Dermis microvascular lymphatic vessel endothelial cell (primary cell): Measurements from ENCODE around the gene KHK. TPM values are rescaled to one million over a fixed set of nuclear protein-coding genes. Genes with fewer than 3 reads are reported as not detected.

ENCODE experiments used
- DNase-seq, 2 donors: peaks; one replicate each; pipeline versions ENCODE4 v3.0.0 to v3.0.0-alpha.2; 2010; ENCODE audit warnings: low read depth in 2 of 2
- total RNA-seq: library from RNA; depleted of rRNA; stranded (reverse); fragments of >200 nt; gene quantifications from 2 replicates; pipeline ENCODE4 v1.2.1, GENCODE V29; 2014

Gene KHK
- total RNA-seq, result 3.0 and 3.2 TPM in 2 replicates

- DNase-seq, result no peak
Measured at GRCh38 chr2:27086724-27087593, at the start of gene KHK. Gene KHK (plus strand): TSS chr2:27086772. CDS start chr2:27087260, 488 bp downstream.

- no peak for DNase-seq
Measured at GRCh38 chr2:27038012-27038411, 48.6 kb upstream of the KHK start.

GRCh38 chr2:27038631-27039339 is 47.8 kb upstream of the KHK start:
- DNase-seq, result no peak

GRCh38 chr2:27039426-27039825 is 47.1 kb upstream of the KHK start:
- DNase-seq, result no peak

- DNase-seq, result no peak
Measured at GRCh38 chr2:27039871-27040270, 46.7 kb upstream of the KHK start.

GRCh38 chr2:27040282-27040681 is 46.3 kb upstream of the KHK start:
- no peak for DNase-seq

- DNase-seq, result no peak
Measured at GRCh38 chr2:27041752-27042151, 44.8 kb upstream of the KHK start.

- DNase-seq, result peak in 1 of 2 donors; percentile 20
Measured at GRCh38 chr2:27042159-27042661, 44.4 kb upstream of the KHK start.

GRCh38 chr2:27042985-27043634 is 43.5 kb upstream of the KHK start:
- DNase-seq, result no peak

- DNase-seq, result peak in 1 of 2 donors; percentile 71
Measured at GRCh38 chr2:27049422-27050280, 36.9 kb upstream of the KHK start.

- DNase-seq, result peak; percentile 80 to 90
Measured at GRCh38 chr2:27050281-27050995, 36.1 kb upstream of the KHK start.

GRCh38 chr2:27050996-27051901 is 35.3 kb upstream of the KHK start, which contains the start of gene AGBL5:
Gene AGBL5 (plus strand): TSS chr2:27051668. CDS start chr2:27052959, 1,291 bp downstream.
- peak; percentile 87 to 93 for DNase-seq

- DNase-seq, result no peak
Measured at GRCh38 chr2:27051902-27052645, 34.5 kb upstream of the KHK start.

GRCh38 chr2:27053321-27053720 is 33.3 kb upstream of the KHK start:
- DNase-seq, result no peak

GRCh38 chr2:27053776-27054175 is 32.8 kb upstream of the KHK start:
- DNase-seq, result no peak

GRCh38 chr2:27054721-27055120 is 31.9 kb upstream of the KHK start:
- no peak for DNase-seq

GRCh38 chr2:27057184-27057583 is 29.4 kb upstream of the KHK start:
- DNase-seq, result no peak

GRCh38 chr2:27058210-27058609 is 28.4 kb upstream of the KHK start:
- DNase-seq, result no peak
